Stimulated activated CD4-positive, alpha-beta T cell treated with anti-CD3 and anti-CD28 coated beads, Interleukin-2, amount 100 ng/mL, for 24 hours (primary cell): ENCODE results near the gene TAF3.
"Not testable (repeated sequence)": the region's sequence is repeated elsewhere in the genome, so short reads cannot be mapped to it uniquely, and the experiment has no call there.

Experiments used
- DNase-seq, 2 donors: peaks; one replicate each; pipeline ENCODE4 v3.0.0-alpha.2; 2020

Gene TAF3, protein sequence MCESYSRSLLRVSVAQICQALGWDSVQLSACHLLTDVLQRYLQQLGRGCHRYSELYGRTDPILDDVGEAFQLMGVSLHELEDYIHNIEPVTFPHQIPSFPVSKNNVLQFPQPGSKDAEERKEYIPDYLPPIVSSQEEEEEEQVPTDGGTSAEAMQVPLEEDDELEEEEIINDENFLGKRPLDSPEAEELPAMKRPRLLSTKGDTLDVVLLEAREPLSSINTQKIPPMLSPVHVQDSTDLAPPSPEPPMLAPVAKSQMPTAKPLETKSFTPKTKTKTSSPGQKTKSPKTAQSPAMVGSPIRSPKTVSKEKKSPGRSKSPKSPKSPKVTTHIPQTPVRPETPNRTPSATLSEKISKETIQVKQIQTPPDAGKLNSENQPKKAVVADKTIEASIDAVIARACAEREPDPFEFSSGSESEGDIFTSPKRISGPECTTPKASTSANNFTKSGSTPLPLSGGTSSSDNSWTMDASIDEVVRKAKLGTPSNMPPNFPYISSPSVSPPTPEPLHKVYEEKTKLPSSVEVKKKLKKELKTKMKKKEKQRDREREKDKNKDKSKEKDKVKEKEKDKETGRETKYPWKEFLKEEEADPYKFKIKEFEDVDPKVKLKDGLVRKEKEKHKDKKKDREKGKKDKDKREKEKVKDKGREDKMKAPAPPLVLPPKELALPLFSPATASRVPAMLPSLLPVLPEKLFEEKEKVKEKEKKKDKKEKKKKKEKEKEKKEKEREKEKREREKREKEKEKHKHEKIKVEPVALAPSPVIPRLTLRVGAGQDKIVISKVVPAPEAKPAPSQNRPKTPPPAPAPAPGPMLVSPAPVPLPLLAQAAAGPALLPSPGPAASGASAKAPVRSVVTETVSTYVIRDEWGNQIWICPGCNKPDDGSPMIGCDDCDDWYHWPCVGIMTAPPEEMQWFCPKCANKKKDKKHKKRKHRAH

DNA sequence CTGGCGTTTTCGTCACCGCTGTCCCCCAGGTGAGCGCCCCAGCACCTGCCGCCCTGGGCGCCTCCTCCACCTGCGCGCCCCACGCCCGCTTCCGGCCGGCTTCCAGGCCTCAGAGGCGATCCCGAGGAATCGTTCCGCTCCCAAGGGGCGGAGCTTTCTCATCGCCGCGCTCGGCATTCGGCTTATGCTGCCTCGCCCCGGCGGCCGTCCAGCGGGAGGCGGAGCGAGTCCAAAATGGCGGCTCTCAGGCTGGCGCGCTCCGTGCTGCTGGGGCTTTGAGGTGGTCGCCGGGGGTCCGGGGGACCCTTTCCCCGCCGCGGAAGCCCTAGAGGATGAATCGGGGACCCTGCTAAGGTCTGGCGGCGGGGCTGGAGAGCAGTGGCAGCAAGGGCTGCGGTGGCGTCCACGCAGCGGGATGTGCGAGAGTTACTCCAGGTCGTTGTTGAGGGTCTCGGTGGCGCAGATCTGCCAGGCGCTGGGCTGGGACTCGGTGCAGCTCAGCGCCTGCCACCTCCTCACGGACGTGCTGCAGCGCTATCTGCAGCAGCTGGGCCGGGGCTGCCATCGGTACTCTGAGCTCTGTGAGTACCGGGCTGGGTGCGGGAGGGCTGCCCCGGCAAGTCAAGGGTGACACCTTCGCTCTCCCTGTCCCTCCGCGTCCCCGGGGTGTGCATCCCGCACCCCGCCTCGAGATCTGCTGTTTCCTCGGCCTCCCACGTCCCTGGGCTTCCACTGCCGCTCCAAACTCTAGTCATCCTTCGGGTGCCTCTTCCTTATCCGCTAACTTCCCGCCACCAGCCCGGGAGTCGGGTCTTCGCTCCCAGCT, at the start of gene TAF3:
Gene TAF3 (plus strand): TSS at position 211 of the 826 bp plus-strand sequence. CDS start 205 bp downstream, at position 416.
- peak; percentile 93 to 95 for DNase-seq

- DNase-seq: no peak
These were observed 44.2 kb upstream of the TAF3 start for GRCh38 chr10:7773845-7774801.

- DNase-seq: no peak
These were observed 41.5 kb upstream of the TAF3 start for GRCh38 chr10:7776777-7777176.

- DNase-seq: not testable (repeated sequence)
These were observed 36.1 kb upstream of the TAF3 start for GRCh38 chr10:7782194-7782593.

GRCh38 chr10:7786430-7786829, 31.9 kb upstream of the TAF3 start:
- no peak for DNase-seq

DNA sequence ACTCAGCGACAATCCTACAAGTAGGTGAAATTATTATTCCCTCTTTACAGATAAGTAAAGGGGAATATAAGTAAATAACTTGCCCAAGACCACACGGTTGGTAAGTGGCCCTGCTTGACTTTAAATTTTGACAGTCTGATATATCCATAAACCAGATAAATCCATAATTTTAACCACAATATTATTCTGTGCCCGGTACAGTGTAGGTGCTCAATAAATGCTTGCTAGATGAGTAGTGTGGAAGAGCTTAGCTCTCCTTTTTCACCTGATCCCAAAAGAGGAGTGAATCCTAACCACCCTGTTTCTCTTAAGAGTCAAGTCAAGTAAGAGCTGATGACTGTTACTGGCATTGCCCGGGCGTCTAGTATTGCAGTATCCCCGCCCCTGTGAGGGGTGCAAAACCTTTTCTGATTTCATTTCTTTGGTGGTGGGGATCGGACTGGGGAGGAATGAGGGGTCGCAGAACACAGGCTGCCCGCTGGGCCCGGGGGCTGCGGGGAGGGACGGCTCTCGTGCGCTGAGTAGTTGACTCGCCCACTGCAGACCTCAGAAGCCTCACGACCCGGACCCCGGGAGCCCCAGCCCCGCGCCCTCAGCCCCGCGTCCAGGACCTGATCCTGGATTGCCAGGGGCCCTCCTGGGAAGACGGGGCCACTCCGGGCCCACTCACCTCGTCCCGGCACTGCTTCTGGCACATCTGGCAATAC, 31.0 kb upstream of the TAF3 start:
- peak in 1 of 2 donors; percentile 10 for DNase-seq

GRCh38 chr10:7787857-7788638, 30.3 kb upstream of the TAF3 start, which contains the start of the genes ATP5F1C and KIN:
Gene ATP5F1C, plus strand, starts transcription at chr10:7788177. Its CDS starts 31 bp downstream, at chr10:7788208.
Gene KIN, minus strand, starts transcription at chr10:7787993. Its CDS starts 60 bp downstream, at chr10:7787933.
- DNase-seq: peak; percentile 97 to 98

- peak; percentile 17 to 29 for DNase-seq
These were observed 29.5 kb upstream of the TAF3 start for GRCh38 chr10:7788639-7789286.

DNA sequence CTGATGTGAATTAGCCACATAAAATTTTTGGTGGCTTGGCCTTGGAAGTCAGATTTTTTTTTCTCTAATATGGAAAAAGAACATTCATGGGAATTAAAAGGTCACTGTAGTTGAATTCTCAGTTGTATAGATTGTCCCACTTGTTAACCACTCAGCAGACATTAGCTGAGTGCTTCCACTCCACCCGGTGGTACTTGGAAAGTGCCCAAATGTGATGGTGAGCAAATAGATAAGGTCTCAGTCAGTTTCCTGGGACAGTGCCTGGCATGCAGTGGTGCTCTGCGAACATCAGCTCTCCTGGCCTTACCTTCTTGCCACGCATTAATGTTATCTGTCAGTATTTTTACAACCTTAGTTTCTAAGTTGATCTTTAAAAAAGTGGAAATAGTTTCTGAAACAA, 28.9 kb upstream of the TAF3 start:
- DNase-seq: no peak

DNA sequence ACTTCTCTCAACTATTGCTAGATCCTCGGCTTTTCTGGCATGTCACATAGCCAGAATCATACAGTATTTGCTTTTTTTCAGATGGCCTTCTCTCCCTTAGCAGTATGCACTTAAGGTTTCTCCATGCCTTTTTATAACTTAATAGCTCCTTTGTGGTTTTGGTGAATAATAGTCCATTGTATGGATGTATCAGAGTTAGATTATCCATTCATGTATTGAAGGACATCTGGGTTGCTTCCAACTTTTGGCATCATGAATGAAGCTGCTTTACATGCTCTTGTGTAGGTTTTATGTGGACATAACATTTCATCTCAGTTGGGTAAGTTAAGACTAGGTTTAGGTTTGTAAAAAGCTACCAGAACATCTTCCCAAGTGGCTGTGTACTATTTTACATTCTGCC, 25.8 kb upstream of the TAF3 start:
- no peak for DNase-seq

DNA sequence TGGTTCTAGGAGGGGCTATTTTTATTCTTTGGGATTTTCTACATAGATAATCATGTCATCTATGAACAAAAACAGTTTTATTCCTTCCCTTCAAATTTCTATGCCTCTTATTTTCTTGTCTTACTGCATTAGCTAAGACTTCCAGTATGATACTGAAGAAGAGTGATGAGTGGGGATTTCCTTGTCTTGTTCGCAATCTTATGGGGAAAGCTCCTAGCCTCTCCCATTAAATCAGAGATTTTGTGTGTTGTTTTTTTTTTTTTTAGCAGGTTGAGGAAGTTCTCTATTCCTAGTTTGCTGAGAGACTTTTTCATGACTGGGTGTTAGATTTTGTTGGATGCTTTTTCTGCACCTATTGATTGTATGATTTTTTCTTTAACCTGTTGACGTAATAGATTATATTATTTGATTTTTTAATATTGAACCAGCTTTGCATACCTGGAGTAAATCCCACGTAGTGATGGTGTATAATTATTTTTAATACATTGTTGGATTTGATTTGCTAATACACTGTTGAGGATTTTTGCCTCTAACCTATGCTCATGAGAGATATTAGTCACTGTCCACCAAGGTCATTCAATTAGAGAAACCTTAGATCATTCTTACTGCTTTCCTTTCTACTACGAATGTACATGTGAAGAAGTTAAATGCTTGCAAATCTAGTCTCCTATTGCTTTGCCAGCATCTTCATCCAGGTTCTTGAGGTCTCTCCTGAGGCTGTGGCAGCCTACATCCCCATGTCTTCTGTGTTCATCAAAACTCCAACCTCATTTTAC, 23.9 kb upstream of the TAF3 start:
- no peak for DNase-seq

DNA sequence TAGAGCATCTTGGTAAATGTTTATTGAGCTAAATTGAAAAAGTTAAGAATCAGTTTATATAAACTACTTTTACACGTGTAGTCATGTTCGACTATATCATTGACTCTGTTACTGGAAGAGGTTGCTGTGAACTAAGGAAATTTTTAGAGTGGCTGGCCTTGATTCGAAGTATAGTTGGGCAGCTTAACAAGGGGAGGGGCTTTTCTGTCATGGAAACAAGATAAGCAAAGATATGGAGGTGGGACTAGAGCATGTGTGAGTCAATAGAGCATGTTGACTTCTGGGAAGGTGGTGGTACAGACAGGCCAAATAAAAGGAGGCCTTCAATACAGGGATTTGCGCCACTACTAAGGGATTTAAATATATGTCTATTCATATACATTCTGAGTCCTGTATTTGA, 22.7 kb upstream of the TAF3 start:
- DNase-seq: no peak

DNA sequence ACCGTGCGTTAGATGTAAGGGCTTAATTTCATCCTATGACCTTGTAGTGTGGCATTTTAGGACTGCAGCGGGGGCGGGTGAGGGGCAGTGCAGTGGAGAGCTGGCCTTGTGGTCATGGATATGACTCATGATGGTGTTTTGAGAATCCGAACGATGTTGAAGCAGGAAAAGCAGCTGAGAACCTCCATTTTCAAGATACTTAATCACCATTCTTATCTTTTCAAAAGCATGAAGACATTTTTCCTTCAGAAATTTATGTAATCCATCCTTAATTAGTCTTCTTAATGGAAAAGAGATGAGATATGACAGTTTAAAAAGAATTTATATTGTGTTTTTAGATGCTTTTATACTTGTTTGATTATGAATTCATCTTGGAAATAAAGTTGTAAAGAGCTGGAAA, 20.7 kb upstream of the TAF3 start:
- no peak for DNase-seq

- no peak for DNase-seq
These were observed 15.7 kb upstream of the TAF3 start for GRCh38 chr10:7802606-7803005.

DNA sequence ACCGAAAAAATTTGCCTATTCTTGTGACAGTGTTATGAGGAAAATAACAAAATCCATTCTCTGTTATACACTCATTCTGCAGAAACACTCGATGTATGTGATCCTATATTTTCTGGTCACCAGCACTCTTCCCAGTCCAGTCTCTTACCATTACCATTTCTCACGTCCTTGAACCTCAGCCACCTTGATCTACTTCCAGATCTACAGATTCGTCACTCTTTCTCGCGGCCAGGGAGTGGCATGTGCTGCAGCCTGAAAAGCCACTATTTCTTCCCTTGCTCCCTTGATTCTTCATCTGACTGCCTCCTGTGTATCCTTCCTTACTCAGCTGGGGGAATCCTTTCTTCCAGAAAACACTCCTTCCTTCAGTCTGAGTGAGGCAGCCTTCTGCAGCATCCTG, 14.1 kb upstream of the TAF3 start:
- DNase-seq: no peak

- no peak for DNase-seq
These were observed 13.6 kb upstream of the TAF3 start for GRCh38 chr10:7804741-7805140.

DNA sequence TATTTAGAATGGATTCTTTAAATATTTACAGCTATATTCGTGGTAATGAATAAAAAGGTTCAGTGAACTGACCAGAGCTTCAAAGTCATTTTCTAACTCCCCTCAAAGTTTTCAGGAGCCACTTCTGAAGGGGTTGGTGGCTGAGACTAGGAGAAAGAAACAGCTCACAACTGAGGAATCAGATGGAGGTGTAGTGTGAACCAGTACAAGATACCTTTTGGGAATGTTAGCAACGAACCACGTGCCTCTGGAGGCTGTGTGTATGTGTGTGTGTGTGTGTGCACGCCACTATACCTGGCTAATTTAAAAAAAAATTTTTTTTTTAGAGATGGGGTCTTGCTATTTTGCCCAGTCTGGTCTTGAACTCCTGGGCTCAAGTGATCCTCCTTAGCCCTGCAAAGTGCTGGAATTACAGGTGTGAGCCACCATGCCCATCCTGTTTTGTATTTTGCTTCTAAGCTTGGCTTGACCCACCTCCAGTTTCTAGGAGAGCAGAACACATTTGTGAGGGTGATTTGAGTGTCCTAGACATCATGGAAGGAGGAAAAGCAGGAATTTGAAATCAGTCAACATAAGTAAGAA, 9.5 kb upstream of the TAF3 start:
- no peak for DNase-seq

DNA sequence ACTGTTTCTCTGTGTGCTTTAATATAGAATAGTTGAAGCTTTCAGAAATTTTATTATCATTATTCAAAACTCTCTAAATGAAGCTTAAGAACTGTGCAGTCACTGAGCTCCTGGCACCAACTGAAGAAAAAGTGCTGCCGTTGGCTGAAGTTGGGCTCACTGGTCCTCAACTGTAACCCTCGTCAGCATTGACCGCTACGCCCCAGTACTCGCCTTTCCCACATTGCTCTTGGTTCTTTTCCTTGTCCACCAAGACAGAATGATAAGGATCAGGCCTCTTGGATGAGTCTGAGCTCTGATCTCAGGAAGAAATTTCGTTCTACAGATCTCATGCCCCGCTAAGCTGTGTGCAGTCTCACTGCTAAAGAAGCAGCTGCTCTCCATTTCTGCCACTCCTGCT, 7.9 kb upstream of the TAF3 start:
- no peak for DNase-seq
